GM10847 (cell line): ENCODE data around the gene SLC22A17.

ENCODE experiments used
- POLR2A ChIP-seq: IDR thresholded peaks from 2 replicates; pipeline ENCODE4 v1.6.1; 2011; ENCODE audit not compliant: insufficient read length; ENCODE audit errors: extremely low read depth

The SLC22A17 gene

GRCh38 chr14:23357261-23357660 is 4.6 kb upstream of the SLC22A17 start:
- no peak for TF ChIP-seq POLR2A

- no peak for TF ChIP-seq POLR2A
Observed at GRCh38 chr14:23356662-23357061, 4.0 kb upstream of the SLC22A17 start.

GRCh38 chr14:23355871-23356435 is 3.3 kb upstream of the SLC22A17 start:
- TF ChIP-seq POLR2A = no peak

- no peak for TF ChIP-seq POLR2A
Observed at GRCh38 chr14:23354990-23355389, 2.3 kb upstream of the SLC22A17 start.

- TF ChIP-seq POLR2A = no peak
Observed at GRCh38 chr14:23353433-23353780, 720 bp upstream of the SLC22A17 start.

GRCh38 chr14:23351681-23352505 is 794 bp downstream of the SLC22A17 start:
- TF ChIP-seq POLR2A = no peak

GRCh38 chr14:23349156-23349845 is 3.4 kb downstream of the SLC22A17 start:
- TF ChIP-seq POLR2A = no peak

- TF ChIP-seq POLR2A = no peak
Observed at GRCh38 chr14:23348297-23348655, 4.4 kb downstream of the SLC22A17 start.

- TF ChIP-seq POLR2A = no peak
Observed at GRCh38 chr14:23347406-23348296, 5.0 kb downstream of the SLC22A17 start.

GRCh38 chr14:23346693-23347405 is 5.8 kb downstream of the SLC22A17 start:
- TF ChIP-seq POLR2A = no peak

GRCh38 chr14:23345987-23346692 is 6.5 kb downstream of the SLC22A17 start:
- TF ChIP-seq POLR2A = no peak

GRCh38 chr14:23344481-23344880 is 8.2 kb downstream of the SLC22A17 start:
- TF ChIP-seq POLR2A = no peak

- no peak for TF ChIP-seq POLR2A
Observed at GRCh38 chr14:23339506-23340268, 13.0 kb downstream of the SLC22A17 start.
